Measurements from ENCODE around the gene SYNGAP1.
A peak's percentile ranks its signal among the peaks of the same experiment; 100 is the strongest.

SYNGAP1 gene

DNA sequence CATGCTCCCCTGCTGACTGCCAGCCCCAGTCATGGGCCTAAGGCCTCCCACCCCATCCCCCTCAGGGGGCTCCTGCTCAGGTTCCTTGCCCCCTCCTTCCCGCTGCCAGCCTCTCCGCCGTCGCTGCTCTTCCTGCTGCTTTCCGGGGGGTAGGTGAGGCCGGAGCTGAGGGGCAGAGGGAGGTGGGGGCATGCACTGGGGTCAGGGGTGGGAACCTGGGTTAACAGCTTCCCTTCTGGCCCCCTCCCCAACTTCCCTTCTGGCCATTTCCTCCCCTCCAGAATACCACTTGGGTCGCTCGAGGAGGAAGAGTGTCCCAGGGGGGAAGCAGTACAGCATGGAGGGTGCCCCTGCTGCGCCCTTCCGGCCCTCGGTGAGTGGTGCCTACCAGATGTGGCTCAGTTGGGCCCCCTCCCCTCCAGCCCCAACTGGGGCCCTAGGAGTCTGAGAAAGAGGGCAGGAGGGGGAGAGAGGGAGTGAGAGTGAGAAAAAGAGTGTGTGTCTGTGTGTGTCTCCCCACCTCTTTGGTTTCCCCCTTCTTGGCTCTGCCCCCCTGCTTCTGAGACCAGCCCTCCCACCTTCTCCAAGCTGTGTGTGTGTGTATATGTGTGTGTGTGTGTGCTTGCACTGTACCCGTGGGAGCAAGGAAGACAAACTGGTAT, 12.1 kb downstream of the SYNGAP1 start:
- intact Hi-C loops (cut with DNase I), result no loop called here
- DNase-seq, result peak in 1 of 10 donors; percentile 65

GRCh38 chr6:33432546-33432945, 12.7 kb downstream of the SYNGAP1 start:
- no peak for DNase-seq

GRCh38 chr6:33433001-33433543, 13.2 kb downstream of the SYNGAP1 start:
- DNase-seq, result no peak
- intact Hi-C loops (cut with DNase I), result no loop called here

More at GRCh38 chr6:33432546-33432945, 12.7 kb downstream of the SYNGAP1 start:
- intact Hi-C loops (cut with DNase I), result no loop called here

GRCh38 chr6:33433544-33434191, 13.8 kb downstream of the SYNGAP1 start:
- intact Hi-C loops (cut with DNase I), result no loop called here
- no peak for DNase-seq

DNA sequence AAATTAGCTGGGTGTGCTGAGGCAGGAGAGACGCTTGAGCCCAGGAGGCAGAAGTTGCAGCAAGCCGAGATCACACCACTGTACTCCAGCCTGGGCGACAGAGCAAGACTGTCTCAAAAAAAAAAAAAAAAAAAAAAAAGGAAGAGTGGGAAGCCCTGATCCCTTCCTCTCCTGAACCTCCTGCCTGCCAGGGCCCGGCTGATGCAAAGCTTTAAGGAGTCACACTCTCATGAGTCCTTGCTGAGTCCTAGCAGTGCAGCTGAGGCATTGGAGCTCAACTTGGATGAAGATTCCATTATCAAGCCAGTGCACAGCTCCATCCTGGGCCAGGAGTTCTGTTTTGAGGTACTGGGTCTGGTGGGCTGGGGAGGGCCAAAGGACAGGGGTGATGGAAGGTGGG, 15.1 kb downstream of the SYNGAP1 start:
- intact Hi-C loops (cut with DNase I), result no loop called here
- peak in 1 of 10 donors; percentile 7 for DNase-seq

GRCh38 chr6:33437666-33438065, 17.8 kb downstream of the SYNGAP1 start:
- intact Hi-C loops (cut with DNase I), result no loop called here
- DNase-seq, result peak in 1 of 10 donors; percentile 67

DNA sequence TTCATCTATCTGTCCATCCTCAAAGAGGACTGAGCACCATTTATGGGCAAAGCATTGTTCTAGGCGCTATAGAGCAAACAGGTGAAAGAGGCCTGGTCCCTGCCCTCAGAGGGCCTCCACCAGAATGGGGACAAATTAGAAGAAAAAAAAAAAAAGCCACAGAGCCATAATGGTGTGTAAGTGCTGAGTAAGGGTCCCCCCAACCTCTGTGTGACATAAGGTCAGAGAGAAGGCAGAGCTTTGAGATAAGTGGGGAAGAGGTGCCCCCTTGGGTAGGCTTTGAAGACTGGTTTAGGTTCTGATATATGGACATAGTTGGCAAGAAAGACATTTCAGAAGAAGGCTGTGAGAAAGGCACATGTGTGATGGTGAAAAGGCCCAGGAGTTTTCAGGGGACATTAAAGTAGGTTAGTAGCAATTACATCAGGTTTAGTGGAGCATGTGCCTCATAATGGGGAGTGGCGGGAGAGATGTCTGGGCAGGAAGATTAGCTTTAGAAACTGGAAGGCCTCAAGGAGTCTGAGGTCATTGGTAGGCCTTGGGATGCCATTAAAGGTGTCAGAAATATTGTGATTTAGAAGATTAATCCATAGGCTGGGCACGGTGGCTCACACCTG, 19.2 kb downstream of the SYNGAP1 start:
- no peak for DNase-seq
- intact Hi-C loops (cut with DNase I), result no loop called here

DNA sequence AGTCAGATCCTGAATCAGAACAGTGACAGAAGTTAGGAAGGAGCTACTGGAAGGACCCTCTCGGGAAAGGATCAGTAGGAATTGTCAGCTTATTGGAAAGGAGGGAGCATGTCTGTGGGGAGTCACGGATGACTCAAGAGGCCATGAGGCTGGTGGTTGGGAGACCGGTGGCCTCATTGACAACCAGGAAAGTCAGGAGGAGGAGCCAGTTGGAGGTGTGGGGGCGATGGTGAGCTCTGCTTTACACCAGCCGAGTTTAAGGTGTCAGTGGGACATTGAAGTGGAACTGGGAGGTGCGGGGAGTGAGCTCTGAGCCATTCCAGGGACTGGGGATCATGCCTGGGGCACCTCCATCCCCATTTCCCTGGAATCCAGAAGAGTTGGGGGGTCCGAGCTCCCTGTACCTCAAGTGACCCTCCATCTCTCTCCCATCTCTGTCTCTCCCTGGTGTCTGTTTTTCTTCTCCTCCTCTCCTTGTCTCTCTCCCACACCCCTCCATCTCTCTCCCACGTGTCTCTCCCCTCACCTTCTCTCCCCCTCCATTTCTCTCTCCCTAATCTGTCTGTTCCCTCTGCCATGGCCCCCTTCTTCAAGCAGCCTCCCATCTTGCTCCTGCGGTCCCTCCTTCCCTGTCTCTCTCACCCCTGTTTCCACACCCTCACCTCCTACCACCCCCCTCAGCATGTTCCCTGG, 20.2 kb downstream of the SYNGAP1 start:
- intact Hi-C loops (cut with DNase I), result no loop called here
- no peak for DNase-seq

DNA sequence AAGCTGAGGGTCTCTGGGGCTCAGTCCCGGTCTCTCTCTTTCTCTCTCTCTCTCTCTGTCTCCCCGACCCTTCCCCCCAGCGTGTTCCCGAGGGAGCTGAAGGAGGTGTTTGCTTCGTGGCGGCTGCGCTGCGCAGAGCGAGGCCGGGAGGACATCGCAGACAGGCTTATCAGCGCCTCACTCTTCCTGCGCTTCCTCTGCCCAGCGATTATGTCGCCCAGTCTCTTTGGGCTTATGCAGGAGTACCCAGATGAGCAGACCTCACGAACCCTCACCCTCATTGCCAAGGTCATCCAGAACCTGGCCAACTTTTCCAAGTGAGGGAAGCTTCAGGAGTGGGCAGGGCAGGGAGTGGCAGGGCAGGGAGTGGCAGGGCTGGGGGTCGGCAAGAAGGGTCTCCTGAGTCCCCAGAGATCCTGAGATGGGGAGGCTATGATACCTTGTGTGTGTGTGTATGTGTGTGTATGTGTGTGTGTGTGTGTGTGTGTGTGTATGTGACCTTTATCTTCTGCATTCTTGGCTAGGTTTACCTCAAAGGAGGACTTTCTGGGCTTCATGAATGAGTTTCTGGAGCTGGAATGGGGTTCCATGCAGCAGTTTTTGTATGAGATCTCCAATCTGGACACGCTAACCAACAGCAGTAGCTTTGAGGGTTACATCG, 20.9 kb downstream of the SYNGAP1 start:
- intact Hi-C loops (cut with DNase I), result no loop called here
- DNase-seq, result peak in 1 of 10 donors; percentile 35

DNA sequence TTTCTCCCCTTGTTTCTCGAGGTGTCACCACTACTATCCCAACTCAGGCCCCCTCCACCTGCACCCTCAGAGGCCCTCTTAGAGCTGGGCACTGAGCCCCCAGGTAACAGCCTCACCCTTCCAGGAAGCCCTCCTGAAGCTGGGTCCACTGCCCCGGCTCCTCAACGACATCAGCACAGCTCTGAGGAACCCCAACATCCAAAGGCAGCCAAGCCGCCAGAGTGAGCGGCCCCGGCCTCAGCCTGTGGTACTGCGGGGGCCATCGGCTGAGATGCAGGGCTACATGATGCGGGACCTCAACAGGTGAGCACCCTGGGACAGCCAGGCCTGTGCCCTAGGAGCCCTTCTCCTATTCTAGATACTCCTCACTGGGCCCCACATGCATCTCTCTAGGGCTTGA, 21.6 kb downstream of the SYNGAP1 start:
- DNase-seq, result peak in 1 of 10 donors; percentile 67
- intact Hi-C loops (cut with DNase I), result no loop called here

- DNase-seq, result no peak
Observed at GRCh38 chr6:33442283-33442682, 22.4 kb downstream of the SYNGAP1 start.

GRCh38 chr6:33443025-33443424, 23.2 kb downstream of the SYNGAP1 start:
- intact Hi-C loops (cut with DNase I), result no loop called here
- DNase-seq, result no peak

More at GRCh38 chr6:33442283-33442682, 22.4 kb downstream of the SYNGAP1 start:
- intact Hi-C loops (cut with DNase I), result no loop called here

GRCh38 chr6:33443619-33444504, 24.0 kb downstream of the SYNGAP1 start:
- intact Hi-C loops (cut with DNase I), result no loop called here
- DNase-seq, result no peak

- no peak for DNase-seq
- intact Hi-C loops (cut with DNase I), result no loop called here
Observed at GRCh38 chr6:33445119-33445603, 25.3 kb downstream of the SYNGAP1 start.

- intact Hi-C loops (cut with DNase I), result no loop called here
- DNase-seq, result no peak
Observed at GRCh38 chr6:33446356-33446755, 26.5 kb downstream of the SYNGAP1 start.

DNA sequence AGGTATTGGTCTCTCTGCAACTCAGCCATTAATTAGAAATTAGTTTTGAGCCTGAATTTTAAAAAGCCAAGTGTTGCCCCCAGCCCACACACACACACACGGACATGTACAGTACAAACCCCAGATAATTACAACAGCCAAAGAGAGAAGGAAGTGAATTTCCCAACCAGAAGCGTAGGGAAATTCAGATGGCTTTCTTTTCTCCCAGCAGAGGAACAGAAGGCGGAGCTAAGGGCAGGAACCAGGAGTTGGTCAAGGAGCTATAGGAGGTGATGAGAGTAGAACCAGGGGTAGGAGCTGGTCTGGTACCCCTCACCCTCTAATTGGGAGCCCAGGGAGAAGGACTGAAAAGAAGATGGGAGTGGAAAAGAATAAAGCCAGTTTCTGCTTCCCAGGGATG, 30.6 kb downstream of the SYNGAP1 start:
- no peak for DNase-seq
- intact Hi-C loops (cut with DNase I), result loop anchor here (10.0 kb wide), 1 partner anchor 124 kb away; no protein-coding TSS in a partner anchor

GRCh38 chr6:33451606-33452005, 31.7 kb downstream of the SYNGAP1 start:
- intact Hi-C loops (cut with DNase I), result loop anchor here (10.0 kb wide), 1 partner anchor 123 kb away; no protein-coding TSS in a partner anchor

GRCh38 chr6:33452496-33452895, 32.6 kb downstream of the SYNGAP1 start:
- DNase-seq, result no peak
- intact Hi-C loops (cut with DNase I), result loop anchor here (10.0 kb wide), 1 partner anchor 122 kb away; no protein-coding TSS in a partner anchor

More at GRCh38 chr6:33451606-33452005, 31.7 kb downstream of the SYNGAP1 start:
- no peak for DNase-seq
